Astrocyte of the hippocampus (primary cell): Measurements from ENCODE around the gene OTOG.

ENCODE experiments used
- DNase-seq: peaks from one replicate; pipeline ENCODE4 v3.0.0; 2011; ENCODE audit warnings: low read depth, low spot score

Gene OTOG

DNA sequence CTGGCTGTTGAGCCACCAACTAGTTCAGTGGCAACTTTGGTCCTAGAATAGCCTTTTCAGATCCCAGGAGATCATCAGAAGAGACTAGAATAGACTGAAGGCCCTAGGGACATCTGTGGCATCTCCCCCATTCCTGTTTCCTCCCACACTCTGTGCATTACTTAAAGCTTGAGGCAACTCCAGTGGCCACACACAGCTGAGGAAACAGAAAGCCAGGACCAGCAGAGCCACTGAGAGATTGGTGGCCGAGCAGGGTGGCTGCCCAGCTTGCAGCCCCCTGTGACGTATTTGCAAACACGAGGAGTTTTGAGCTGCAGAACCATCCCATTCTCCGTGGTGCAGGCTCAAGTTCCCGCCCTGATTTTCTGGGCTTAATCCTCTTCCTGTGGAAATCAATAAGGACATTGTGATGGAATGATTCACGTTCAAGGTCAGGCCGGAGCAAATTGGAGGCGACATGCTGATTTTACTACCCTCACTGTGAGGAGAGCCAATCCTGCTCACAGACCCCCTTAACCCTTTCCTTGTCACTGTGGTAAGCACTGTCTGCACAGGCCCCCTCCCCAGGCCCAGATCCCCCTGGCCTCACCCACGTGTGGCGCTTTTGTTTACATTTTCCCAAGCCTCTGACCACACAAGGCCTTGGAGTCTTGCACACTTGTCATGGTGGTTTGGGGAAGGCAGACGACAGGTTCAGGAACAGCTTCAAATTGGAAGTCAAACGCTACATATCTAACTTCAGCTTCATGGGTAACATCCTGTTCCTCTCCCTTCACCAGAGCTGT is 103.3 kb downstream of the OTOG start:
- no peak for DNase-seq

DNA sequence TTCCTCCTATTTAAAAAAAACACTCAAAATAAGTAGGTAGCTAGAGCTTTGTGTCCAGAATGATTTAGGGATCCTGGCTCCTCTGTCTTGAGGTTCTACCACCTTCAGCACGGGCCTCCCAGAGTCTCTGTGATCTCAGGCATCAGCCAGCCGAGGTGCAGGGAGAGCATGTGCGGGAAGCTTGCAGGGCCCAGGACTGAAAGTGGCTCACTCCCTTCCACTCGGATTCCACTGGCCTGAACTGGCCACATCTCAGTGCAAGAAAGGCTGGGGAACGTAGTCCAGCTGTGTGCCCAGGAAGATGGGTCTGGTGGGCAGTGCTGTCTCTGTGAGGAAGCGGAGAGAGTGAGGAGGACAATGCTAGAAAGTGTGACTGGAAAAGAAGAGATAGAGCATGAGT is 104.0 kb downstream of the OTOG start:
- no peak for DNase-seq

DNA sequence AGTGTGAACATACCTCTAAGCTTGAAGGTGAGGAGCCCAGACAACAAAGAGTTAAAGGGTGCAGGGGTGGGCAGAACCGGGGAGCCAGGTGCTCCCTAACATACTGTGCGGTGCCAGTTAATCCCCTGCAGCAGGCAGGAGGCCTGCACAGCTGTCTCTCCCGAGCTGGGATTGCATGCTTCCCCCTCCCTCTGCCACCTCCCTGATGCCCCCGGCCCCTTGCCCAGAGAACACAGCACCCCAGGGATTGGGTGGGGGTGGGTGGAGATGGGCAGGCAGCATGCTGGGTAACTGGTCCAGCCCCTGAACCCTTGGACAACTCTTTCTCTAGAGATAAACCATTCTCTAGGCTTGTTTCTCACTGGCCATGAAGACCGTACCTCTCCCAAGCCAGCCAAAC is 104.6 kb downstream of the OTOG start:
- no peak for DNase-seq

DNA sequence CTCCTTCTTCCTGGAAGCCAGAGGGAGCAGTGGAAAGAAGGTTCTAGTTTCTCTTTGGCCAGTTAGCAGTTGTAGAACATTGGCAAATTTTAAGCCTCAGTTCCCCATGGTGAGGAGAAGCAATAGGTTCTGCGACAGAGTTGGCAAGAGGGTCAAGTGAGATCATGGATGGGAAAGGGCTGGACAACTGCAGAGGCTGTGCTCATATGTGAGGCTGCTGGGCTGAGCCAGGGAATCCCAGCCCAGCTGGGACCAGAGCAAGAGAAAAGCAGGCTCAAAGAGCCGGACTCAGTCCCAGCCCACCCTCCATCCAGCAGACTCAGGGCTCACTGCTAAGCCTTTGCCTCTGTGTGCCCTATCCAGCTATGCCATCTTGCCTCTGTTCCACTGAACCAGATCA is 105.5 kb downstream of the OTOG start:
- DNase-seq: no peak

DNA sequence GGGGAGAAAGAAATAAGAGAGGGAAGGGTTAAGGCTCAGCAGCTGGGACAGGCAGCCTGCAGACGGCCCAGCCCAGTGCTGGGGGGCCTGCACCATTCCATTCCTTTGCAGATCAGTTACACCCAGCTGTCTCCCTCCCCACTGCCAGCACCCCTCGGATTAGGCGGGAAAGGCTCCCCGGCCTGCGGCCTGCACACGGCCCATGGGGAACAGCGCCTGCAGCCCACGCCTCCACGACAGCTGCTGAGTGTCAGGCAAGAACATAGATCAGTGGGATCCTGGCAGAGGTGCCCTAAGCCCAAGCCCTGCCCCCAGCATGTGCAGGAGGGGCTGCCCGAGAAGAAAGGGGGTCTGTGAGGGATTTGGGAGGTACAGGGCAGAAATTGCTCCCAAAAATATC is 106.6 kb downstream of the OTOG start:
- DNase-seq: no peak

DNA sequence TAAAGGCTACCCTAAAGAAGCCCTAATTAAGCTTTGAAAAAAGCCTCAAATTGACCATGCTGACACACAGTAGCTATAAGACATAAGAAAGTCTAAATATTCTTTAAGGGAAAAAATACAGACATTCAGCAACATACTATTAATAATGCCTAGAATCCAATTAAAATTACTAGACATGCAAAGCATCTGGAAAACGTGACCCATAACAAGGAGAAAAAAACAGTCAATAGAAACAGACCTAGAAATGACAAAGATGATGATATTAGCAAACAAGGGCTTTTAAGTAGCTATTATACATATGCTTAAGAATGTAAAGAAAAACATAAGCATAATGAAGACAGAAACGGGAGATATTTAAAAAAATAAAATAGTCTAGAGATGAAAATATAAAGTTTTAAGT is 108.6 kb downstream of the OTOG start:
- no peak for DNase-seq

DNA sequence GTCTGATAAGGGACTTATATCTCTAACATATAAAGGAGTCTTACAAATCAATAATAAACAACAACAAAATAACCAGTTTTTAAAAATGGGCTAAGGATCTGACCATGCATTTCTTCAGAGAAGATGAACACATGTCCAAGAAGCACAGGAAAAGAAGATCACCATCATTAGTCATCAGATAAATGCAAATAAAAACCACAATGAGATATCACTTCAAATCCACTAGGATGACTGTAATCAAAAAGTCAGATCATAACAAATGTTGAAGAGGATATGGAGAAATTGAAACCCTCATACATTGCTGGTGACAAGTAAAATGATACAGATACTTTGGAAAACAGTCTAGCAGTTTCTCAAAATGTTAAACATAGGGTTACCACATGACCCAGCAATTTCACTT is 111.2 kb downstream of the OTOG start:
- DNase-seq: no peak

DNA sequence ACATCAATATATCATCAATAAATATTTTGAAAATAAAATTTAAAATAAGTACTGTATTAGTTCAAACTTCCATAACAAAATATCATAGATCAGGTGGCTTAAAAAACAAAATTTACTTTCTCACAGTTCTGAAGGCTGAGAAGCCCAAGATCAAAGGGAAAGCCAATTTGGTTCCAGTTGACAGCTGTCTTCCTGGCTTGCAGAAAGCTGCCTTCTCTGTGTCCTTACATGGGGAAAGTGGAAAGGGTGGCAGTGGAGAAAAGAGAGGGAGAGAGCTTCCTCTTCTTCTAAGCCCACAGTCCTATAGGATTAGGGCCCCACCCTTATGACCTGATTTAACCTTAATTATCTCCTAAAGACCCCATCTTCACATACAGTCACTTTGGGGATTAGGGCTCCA is 121.1 kb downstream of the OTOG start:
- no peak for DNase-seq

DNA sequence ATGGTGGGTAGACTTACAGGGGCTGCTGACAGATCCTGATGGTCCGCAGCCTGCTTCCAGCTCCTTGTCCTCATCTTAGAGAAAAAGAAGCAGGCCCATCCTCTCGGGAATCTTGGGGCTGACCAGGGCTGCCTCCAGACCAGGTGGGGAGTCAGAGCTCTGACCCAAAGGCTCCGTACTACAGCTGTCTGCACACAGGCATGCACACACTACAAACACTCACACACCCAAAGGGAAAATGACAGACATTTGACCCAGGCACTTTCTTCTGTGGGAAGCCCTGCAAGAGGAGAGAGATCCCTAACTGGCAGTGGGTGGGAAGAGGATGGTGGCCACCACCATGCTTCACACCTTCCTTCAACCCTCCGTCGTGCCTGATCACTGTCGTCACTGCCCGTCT is 125.4 kb downstream of the OTOG start:
- DNase-seq: no peak

DNA sequence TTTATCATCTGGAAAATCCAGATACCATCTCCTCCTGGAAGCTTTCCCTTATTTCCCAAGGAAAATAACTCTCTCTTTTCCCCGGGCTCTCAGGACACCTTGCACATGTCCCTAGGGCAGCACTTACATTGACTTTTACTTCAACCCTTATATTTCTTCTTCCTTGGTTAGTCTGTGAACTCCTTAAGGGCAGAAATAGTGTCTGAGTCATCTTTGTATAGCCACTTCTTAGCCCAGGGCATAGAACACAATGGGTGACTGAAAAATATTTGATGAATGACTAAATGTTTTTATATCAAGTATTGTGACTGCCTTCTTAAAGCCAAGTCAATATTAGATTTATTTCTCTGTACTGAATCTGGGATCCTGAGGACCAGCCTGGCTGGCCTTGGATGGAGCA is 126.9 kb downstream of the OTOG start:
- DNase-seq: peak; percentile 26

DNA sequence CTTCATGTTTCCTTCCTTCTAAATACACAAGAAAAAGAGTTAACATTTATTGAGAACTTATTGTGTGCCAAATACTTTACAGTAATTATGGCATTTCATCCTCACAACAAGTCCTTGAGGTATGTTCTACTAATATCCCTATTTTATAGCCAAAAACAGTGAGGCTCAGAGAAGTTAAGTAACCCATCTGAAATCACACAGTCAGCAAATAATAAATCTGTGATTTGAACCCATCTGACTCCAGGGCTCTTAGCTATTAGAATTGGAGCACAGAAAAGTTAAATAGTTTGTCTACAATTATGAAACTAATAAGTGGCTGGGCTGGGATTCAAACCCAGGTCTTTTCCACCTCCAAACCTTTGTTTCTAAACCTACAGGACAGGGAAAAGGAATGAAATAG is 135.8 kb downstream of the OTOG start:
- no peak for DNase-seq

DNA sequence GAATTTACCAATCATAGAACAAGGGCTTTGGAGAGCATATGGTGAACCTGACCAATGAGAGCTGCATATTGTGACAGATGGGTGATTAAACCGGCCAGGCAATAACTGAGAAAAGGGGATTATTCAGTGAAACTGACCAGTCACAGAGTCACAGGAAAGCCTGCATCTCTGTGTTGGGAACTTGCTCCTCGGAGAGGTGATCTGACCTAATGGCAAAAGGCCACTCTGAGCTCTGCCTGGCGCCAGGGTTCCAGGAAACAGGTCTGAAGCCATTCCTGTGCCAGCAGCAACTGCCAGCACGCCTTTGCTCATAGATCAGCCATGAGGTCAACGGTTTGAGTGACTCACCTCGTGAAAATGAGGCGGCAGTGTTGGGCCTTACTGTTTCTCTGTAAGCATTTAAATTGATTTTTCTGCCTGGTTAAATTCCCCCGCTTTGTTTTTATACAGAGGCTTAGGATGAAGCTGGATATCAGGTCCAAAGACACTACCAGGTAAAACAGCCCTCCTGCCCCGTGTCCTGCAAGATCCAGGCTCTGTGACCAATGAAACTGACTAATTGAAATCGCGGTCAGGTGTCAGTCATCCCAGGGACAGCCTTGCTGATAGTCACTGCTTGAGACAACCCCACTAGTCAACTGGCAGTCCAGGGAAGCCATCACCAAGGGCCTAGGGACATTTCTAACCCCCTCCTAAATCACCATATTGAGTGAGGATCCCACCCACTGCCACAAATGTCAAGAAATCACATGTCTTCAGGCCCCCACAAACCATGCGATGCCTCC is 136.5 kb downstream of the OTOG start:
- DNase-seq: peak; percentile 88

DNA sequence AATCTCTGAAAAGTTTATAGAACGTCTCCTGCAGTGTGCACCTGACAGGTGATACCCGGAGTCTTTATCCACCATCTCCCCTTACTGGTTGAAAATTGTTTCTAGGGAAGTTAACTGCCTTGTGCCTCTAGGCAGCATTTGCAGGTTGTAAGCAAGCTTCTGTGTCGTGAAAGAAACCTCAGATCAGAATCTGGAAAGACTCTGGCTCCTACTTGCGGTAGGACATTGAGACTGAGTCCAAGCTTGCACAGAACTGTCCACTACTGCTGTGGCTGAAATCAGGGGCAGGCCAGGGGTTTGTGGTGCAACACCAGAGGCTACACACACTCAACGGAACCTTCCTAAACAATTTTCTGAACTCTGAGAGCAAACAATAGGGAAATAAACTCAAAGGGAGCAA is 137.5 kb downstream of the OTOG start:
- DNase-seq: no peak

DNA sequence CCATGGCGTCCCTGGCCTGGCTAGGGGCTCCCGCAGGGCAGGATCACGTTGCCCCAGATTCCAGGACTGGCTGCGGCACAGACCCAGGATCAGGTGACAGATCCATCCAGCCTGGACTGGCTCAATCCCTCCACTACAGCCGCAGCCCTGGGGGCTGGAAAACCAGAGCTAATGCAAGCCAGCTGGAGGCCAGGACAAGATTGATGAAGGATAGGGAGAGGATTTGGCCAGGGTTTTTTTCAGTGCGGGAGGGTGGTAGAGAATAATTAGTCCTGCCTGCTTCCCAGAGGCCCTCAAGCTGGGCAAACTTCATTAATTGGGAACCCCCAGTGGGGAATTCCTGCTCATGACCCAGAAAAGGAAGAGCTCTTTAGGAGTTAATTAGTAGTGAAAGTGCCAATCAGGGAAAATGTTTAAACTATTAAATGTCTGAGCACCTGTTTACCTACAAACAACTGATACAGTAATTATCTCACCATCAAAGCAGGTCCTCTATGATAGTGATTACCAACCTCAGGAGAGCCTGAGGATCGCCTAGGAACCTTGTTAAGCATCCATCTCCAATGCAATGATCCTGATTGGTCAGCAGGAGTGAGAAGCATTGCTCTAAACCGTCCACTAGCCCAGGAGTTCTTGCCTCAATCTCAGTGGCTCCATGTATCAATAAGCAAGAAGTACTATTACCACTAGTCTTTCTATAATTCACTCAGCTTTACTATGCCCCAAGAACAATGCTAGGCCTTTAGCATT is 139.3 kb downstream of the OTOG start:
- DNase-seq: peak; percentile 14

DNA sequence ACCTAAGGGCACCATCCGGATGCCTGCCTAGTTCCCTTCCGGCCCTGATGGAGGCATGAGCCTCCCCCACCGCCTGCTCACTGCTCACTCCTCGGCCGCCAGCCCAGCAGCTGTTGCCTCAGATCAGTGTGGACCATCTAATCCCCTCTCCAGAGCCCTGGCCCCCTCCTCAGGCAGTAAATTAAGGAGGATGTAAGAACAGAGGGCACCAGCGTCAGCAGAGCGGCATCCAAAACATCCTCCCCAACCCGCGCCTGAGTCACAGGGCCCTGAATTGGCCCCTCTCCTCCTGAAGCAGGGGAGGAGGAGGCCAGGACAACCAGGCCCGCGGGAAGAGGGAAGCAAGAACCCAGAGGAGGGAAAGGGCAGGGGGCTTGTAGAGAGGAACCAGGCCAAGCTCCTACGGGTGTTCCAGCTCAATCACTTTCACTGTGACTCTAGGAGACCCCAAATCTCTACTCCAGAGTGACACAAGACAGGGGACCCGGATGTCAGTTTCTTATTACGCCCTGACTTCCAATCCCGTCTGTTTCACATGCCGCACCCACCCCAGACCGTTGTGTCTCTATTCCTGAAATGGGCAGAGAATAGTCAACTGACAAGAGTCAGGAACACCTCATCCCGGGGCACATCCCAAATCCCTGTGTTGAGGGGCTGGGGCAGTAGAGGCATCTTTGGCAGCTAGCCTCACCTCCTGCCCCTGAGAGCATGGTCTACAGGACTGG is 141.0 kb downstream of the OTOG start:
- DNase-seq: no peak

DNA sequence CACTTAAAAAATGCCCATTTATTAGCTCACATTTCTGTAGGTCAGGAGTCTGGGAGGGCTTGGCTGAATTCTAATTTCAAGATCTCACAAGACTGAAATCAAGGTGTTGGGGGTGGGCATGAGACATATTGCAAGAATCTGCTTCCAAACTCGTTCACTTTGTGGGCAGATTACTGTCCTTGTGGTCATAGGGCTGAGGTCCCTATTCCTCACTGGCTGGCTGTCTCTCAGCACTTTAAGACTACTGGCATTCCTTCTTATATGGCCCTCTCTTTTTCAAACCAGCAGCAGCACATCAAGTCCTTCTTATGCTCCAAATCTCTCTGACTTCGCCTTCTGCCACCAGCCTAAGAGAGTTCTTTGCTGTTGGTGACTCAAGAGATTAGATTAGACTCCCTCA is 144.5 kb downstream of the OTOG start:
- DNase-seq: no peak

DNA sequence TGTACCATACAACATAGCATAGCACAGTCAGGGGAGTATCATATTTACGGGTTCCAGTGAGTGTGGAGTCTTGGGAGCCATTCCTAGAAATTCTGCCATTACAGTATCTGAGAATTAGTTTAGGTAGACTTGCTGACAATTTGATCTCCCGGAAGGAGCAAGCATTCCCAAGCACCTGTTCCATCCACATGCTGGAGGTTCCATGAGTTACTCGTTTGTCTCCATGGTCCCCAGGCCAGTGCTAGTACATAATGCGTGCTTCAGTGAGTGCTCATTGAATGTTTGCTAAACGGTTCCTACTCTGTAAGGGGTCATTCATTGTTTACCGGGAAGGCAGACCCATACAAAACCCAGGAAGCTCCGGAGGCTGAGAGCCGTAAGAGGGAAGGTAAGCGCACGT is 144.9 kb downstream of the OTOG start:
- DNase-seq: no peak

DNA sequence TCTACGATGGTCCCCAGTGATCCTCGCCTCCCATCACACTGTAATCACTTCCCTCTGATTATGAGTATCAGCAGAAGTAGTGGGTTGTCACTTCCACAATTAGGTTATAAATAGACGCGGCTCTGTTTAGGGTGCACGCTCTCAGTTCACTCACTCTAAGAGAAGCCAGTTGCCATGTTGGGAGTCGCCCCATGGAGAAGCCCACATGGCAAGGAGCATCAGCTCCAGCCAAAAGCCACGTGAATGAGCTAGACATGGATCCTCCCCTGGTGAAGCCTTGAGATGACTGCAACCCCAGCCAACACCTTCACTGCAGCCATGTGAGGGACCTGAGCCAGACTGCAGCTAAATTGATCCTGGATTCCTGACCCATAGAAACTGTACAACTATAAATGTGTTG is 145.9 kb downstream of the OTOG start:
- DNase-seq: no peak

DNA sequence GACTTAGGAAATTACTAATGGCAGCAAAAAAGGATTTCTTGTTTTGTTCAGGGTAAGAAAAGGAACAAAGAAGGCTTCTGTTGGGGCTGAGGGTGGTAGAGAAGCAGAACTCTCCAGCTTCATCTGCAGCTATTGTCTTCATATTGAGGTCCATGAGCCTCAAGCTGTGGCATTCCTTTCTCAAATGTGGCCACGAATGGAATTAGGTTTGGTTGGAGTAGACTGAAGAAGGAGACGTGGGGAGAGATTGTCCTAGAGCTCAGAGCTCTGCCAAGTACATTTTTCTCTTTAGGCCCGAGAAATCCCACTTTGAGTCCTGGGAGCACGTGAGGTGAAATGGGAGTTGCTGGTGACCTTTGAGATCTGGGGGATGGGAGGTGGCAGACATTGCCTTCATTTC is 146.5 kb downstream of the OTOG start:
- no peak for DNase-seq

DNA sequence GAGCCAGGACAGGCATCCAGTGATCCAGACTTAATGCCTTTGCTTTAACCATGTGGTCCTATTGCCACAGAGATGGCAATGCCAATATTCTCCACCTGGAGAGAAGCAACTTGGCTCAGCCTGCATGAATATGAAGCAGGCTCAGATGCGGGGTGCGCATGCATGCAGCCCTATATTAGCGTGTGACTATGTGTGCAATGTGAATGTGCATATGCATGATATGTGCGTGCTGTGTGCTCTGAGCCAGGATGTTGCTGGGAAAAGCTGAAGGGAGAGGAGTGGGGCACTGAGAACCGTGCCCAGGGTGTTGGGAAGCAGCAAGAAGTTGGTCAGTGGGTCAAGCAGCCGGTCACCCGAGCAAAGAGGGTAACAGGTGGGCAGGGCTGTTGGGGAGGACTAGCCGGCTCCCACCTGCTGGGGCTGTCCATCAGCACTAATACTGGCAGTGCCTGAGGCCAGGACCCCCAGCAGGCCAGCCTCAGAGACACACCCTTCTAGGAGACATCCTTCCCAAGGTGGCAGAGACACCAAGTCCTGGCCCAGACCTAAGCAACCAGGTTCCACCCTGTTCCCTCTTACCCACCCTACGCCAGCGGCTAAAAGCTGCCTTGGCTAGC is 147.5 kb downstream of the OTOG start:
- no peak for DNase-seq
